Panc1 (cell line): ENCODE results near the gene CXCL11.

Experiments
- CTCF ChIP-seq: fragments of 450-650 bp; IDR thresholded peaks from 2 replicates; pipeline ENCODE4 v1.5.1; 2017; ENCODE audit warnings: mild to moderate bottlenecking
- POLR2AphosphoS5 ChIP-seq: IDR thresholded peaks from 2 replicates; pipeline ENCODE4 v1.6.1; 2012; ENCODE audit warnings: mild to moderate bottlenecking, low read depth, low read length, moderate library complexity
- SIN3A ChIP-seq: IDR thresholded peaks from 2 replicates; pipeline ENCODE4 v1.6.1; 2012; ENCODE audit warnings: low read depth, mild to moderate bottlenecking, low read length, moderate library complexity, borderline replicate concordance; ENCODE audit not compliant: insufficient read depth

DNA sequence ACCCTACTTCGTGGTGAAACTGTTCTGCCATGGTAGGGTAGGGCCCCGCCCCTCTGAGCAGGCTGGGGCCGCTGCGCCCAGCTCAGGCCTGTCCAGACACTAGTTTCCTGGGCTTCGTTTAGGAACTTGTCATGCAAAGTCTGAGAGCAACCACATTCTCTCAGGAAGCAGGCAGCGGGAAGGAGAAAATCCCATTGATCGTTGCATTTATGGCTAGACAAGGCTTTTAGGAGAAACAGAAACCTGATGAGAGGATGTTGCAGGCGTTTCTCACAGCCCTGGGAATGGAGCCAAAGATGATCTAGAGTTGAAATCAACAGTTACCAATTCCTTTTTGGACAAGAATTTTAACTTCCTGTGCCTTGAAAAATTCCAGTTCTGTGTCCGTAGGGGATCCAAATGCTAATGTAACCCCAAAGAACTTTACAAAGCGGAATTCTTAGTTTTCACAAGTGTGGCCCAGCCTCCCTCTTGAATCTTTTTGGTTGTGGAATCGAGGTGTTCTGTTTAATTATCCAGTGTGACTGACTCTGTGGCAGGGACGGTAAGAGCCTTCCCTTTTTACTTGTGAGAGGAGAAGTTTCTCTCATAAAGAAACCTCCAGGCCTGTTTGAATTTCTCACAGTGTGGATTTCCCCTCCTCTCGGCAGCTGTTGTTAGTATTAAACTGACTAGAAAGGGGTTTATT is 24.0 kb downstream of the CXCL11 start:
- no peak for TF ChIP-seq CTCF
- TF ChIP-seq SIN3A, result no peak
- no peak for TF ChIP-seq POLR2AphosphoS5
